ENCODE measurements around the gene RBPJL.
A peak's percentile ranks its signal among the peaks of the same experiment; 100 is the strongest.

Gene RBPJL

GRCh38 chr20:45317826-45318225 lies 11.2 kb downstream of the RBPJL start:
- DNase-seq (ENCODE audit: low spot score): no peak

GRCh38 chr20:45318386-45318939 lies 11.8 kb downstream of the RBPJL start:
- no peak for DNase-seq (ENCODE audit: low spot score)

GRCh38 chr20:45318948-45319347 lies 12.3 kb downstream of the RBPJL start:
- DNase-seq (ENCODE audit: low spot score): no peak

GRCh38 chr20:45320948-45321595 lies 14.4 kb downstream of the RBPJL start:
- no peak for DNase-seq (ENCODE audit: low spot score)

GRCh38 chr20:45322952-45323383 lies 16.3 kb downstream of the RBPJL start:
- DNase-seq (ENCODE audit: low spot score): peak; percentile 47

GRCh38 chr20:45323731-45324130 lies 17.1 kb downstream of the RBPJL start:
- no peak for DNase-seq (ENCODE audit: low spot score)

- DNase-seq (ENCODE audit: low spot score): no peak
Measured at GRCh38 chr20:45325371-45325770, 18.7 kb downstream of the RBPJL start.

GRCh38 chr20:45328451-45328850 lies 21.8 kb downstream of the RBPJL start:
- DNase-seq (ENCODE audit: low spot score): no peak

- no peak for DNase-seq (ENCODE audit: low spot score)
Measured at GRCh38 chr20:45329497-45330319, 23.1 kb downstream of the RBPJL start.

- DNase-seq (ENCODE audit: low spot score): no peak
Measured at GRCh38 chr20:45330476-45330875, 23.8 kb downstream of the RBPJL start.

GRCh38 chr20:45336530-45337366 lies 30.1 kb downstream of the RBPJL start:
- no peak for DNase-seq (ENCODE audit: low spot score)

- peak; percentile 45 for DNase-seq (ENCODE audit: low spot score)
Measured at GRCh38 chr20:45337367-45338120, 30.9 kb downstream of the RBPJL start.

GRCh38 chr20:45338121-45339030 lies 31.7 kb downstream of the RBPJL start:
- DNase-seq (ENCODE audit: low spot score): no peak

- DNase-seq (ENCODE audit: low spot score): no peak
Measured at GRCh38 chr20:45339084-45339483, 32.4 kb downstream of the RBPJL start.

- DNase-seq (ENCODE audit: low spot score): no peak
Measured at GRCh38 chr20:45339799-45340198, 33.2 kb downstream of the RBPJL start.

- no peak for DNase-seq (ENCODE audit: low spot score)
Measured at GRCh38 chr20:45340236-45340847, 33.7 kb downstream of the RBPJL start.

GRCh38 chr20:45340951-45341350 lies 34.3 kb downstream of the RBPJL start:
- peak; percentile 63 for DNase-seq (ENCODE audit: low spot score)

GRCh38 chr20:45341579-45341938 lies 34.9 kb downstream of the RBPJL start:
- peak; percentile 50 for DNase-seq (ENCODE audit: low spot score)

- peak; percentile 80 for DNase-seq (ENCODE audit: low spot score)
Measured at GRCh38 chr20:45341939-45342854, 35.6 kb downstream of the RBPJL start.
